ENCODE data around the gene IFT80. TPM values are rescaled to one million over a fixed set of nuclear protein-coding genes. Genes with fewer than 3 reads are reported as not detected.

IFT80 gene
- total and polyA plus RNA-seq, 4 donors, result 9.9 to 33.4 (median 22.4) TPM

DNA sequence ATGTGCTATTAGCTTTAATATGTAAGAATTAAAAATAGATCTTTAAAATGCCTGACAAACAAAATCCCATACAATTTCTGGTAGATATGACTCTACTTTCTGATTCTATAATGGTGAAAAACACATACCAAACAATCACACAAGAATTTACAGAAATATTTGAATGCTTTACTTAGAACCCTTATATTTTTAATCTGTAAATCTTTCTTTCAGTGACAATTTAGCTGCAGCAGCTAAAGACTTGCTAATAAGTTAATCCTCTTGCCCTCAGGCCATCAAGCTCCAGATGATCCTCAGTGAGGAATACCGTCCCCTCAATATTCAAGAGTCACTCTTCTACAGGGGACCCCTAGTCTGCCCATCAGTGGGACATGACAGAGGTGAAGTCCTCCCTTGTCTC, 118.2 kb downstream of the IFT80 start:
- DNase-seq, result no peak
- WGBS, 2 donors, result 100% methylated on average over 1 of the region's 1 CpG
- Histone ChIP-seq H3K27me3 (ENCODE audit: control insufficient read depth in 1 of 2, insufficient read depth in 2 of 2, low read length in 1 of 2) (no peaks in the 10 kb centered on the region), H3K9me3 (ENCODE audit: control insufficient read depth, low read length) (no peaks in the 10 kb centered on the region), H3K4me1 (ENCODE audit: control insufficient read depth in 1 of 2, insufficient read depth in 2 of 2, low read length in 2 of 2) (no peaks in the 10 kb centered on the region), H3K36me3 (ENCODE audit: control insufficient read depth in 1 of 2, insufficient read depth in 2 of 2, low read length in 1 of 2) (peaks cover 0 to 3% of the 10 kb centered on the region in 2 donors), H3K4me3 (ENCODE audit: low read length in 2 of 2) (no peak overlapping the region), H3K27ac (ENCODE audit: low read depth in 1 of 2, low read length in 2 of 2) (no peak overlapping the region)
- no peak for ATAC-seq (ENCODE audit: low FRiP score)
- intact Hi-C loops (cut with DNase I), result no loop called here

DNA sequence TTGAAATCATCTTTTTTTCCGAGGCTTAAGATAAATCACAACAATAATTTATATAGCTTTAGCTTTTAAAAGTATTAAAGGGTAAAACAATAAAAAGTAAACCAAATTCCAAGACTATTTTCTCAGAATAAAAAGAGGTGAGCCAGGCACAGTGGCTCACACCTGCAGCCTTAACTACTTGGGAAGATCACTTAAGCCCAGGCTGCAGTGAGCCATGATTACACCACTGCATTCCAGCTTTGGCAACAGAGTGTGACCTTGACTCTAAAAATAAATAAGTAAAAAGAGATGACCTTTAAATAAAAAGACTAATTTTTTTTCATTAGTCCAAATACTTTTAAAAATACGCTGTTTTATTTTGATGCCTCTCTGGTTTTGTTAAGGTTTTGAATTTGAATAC, 119.4 kb downstream of the IFT80 start:
- 72 to 97% methylated on average over 2 of the region's 2 CpGs for WGBS, 2 donors
- Histone ChIP-seq H3K4me3 (ENCODE audit: low read length in 2 of 2) (no peak overlapping the region), H3K4me1 (ENCODE audit: control insufficient read depth in 1 of 2, insufficient read depth in 2 of 2, low read length in 2 of 2) (no peaks in the 10 kb centered on the region), H3K9me3 (ENCODE audit: control insufficient read depth, low read length) (no peaks in the 10 kb centered on the region), H3K27me3 (ENCODE audit: control insufficient read depth in 1 of 2, insufficient read depth in 2 of 2, low read length in 1 of 2) (no peaks in the 10 kb centered on the region), H3K36me3 (ENCODE audit: control insufficient read depth in 1 of 2, insufficient read depth in 2 of 2, low read length in 1 of 2) (peaks cover 0 to 3% of the 10 kb centered on the region in 2 donors), H3K27ac (ENCODE audit: low read depth in 1 of 2, low read length in 2 of 2) (no peak overlapping the region)
- DNase-seq, result no peak
- ATAC-seq (ENCODE audit: low FRiP score), result no peak
- intact Hi-C loops (cut with DNase I), result no loop called here

DNA sequence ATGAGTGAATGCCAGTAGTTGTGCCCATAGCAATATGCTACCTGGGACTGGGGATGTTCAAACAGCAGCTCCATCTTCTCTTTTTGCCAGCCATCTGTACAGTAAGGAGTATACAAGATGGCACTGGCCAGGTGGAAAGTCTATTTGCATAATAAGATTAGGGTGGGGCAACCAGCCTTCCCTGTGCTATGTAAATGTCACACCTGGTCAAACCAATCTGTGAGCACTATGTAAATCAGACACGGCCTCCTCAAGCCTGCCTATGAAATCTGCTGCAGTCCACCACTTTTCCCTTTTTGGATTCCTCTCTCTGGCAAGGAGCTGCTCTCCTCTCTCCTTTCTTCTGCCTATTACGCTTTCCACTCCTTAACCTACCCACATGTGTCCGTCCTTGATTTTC, 120.8 kb downstream of the IFT80 start:
- Histone ChIP-seq H3K36me3 (ENCODE audit: control insufficient read depth in 1 of 2, insufficient read depth in 2 of 2, low read length in 1 of 2) (peaks cover 0 to 3% of the 10 kb centered on the region in 2 donors), H3K4me3 (ENCODE audit: low read length in 2 of 2) (no peak overlapping the region)
- 96 to 98% methylated on average over 3 of the region's 3 CpGs for WGBS, 2 donors

DNA sequence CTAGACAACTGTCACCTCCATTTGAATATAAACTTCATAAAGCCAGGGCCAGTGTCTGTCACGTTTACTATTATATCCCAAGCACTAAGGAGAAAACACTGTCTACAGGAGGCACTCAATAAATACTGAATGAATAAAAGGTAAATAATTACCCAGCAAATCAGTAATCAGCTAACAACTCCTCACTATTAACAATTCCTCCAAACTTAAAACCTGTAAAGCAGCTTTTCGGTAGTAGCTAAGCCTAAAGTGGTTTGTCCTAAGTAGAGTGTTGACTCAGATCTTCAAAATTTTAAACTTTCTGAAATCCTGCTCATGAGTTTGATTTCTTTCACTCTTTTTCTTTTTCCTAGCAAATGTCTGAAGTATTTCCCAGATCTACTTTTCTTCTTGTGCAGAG, 133.9 kb downstream of the IFT80 start:
- no peaks in the 10 kb centered on the region for H3K27me3 ChIP-seq (ENCODE audit: control insufficient read depth in 1 of 2, insufficient read depth in 2 of 2, low read length in 1 of 2)
- no peak for ATAC-seq (ENCODE audit: low FRiP score)
- H3K27ac ChIP-seq (ENCODE audit: low read depth in 1 of 2, low read length in 2 of 2), result no peak overlapping the region
- no peak overlapping the region for H3K4me3 ChIP-seq (ENCODE audit: low read length in 2 of 2)
- no peak for DNase-seq
- intact Hi-C loops (cut with DNase I), result no loop called here
- H3K36me3 ChIP-seq (ENCODE audit: control insufficient read depth in 1 of 2, insufficient read depth in 2 of 2, low read length in 1 of 2), result no peaks in the 10 kb centered on the region
- no peaks in the 10 kb centered on the region for H3K9me3 ChIP-seq (ENCODE audit: control insufficient read depth, low read length)
- no peaks in the 10 kb centered on the region for H3K4me1 ChIP-seq (ENCODE audit: control insufficient read depth in 1 of 2, insufficient read depth in 2 of 2, low read length in 2 of 2)
- 94 to 97% methylated on average over 2 of the region's 2 CpGs for WGBS, 2 donors

More for the DNA sequence above, 120.8 kb downstream of the IFT80 start:
- intact Hi-C loops (cut with DNase I), result no loop called here
- ATAC-seq (ENCODE audit: low FRiP score), result no peak
- Histone ChIP-seq H3K27ac (ENCODE audit: low read depth in 1 of 2, low read length in 2 of 2) (no peak overlapping the region), H3K27me3 (ENCODE audit: control insufficient read depth in 1 of 2, insufficient read depth in 2 of 2, low read length in 1 of 2) (no peaks in the 10 kb centered on the region), H3K4me1 (ENCODE audit: control insufficient read depth in 1 of 2, insufficient read depth in 2 of 2, low read length in 2 of 2) (no peaks in the 10 kb centered on the region), H3K9me3 (ENCODE audit: control insufficient read depth, low read length) (no peaks in the 10 kb centered on the region)
- no peak for DNase-seq

DNA sequence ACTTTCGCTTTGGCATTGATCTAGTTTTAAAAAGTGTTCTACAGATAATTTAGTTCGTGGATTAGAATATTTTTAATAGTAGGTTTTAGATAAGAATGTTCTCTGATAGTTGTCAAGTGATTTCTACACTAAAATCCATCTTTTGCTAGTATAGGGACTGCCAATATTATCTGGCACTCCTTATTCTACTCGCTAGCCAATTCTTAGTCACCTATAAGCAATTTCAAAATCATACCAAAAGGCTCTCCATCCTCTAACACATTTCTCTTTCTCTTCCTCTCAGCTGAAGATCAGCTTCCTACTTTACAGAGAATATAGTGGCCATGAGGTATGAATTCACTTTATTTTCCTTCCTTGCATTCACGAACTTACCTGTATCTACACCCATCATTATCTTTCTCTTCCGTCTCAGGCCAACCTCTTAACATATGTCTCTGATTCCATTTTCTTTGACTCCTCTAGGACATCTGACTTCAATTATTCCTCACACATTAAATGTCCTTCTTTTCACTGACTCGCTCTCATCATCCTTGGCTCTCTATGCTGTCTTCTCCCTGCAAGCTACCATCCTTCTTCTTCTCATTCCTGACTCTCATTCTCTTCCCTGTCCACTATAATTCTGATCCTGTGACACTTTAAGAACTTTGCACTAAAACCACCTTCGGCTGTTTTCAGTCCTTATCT, 138.3 kb downstream of the IFT80 start:
- Histone ChIP-seq H3K4me1 (ENCODE audit: control insufficient read depth in 1 of 2, insufficient read depth in 2 of 2, low read length in 2 of 2) (peaks cover 0 to 6% of the 10 kb centered on the region in 2 donors), H3K4me3 (ENCODE audit: low read length in 2 of 2) (no peak overlapping the region), H3K36me3 (ENCODE audit: control insufficient read depth in 1 of 2, insufficient read depth in 2 of 2, low read length in 1 of 2) (no peaks in the 10 kb centered on the region), H3K9me3 (ENCODE audit: control insufficient read depth, low read length) (no peaks in the 10 kb centered on the region), H3K27ac (ENCODE audit: low read depth in 1 of 2, low read length in 2 of 2) (no peak overlapping the region), H3K27me3 (ENCODE audit: control insufficient read depth in 1 of 2, insufficient read depth in 2 of 2, low read length in 1 of 2) (no peaks in the 10 kb centered on the region)
- intact Hi-C loops (cut with DNase I), result no loop called here
- 72% methylated on average over 7 of the region's 7 CpGs for WGBS, 2 donors
- DNase-seq (no peak), ATAC-seq (ENCODE audit: low FRiP score) (no peak)

DNA sequence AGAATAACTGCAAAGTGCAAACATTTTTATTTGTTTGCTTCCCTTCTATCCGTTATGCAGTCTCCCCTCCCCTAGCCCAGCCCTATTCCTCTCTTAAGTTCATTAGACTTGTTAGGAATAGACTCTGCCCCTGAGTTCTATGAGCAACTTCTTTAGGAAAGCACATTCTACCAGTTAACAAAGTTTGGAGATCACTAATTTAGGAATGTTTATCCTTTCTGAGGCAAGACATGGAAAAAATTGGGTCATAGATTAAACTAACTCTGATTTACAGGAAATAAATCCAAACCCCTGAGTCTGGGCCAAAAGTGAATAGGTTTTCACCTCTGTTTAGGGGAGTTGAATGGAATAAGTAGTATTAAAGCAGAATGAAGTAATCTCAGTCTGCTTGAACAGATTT, 139.4 kb downstream of the IFT80 start:
- Histone ChIP-seq H3K27ac (ENCODE audit: low read depth in 1 of 2, low read length in 2 of 2) (no peak overlapping the region), H3K27me3 (ENCODE audit: control insufficient read depth in 1 of 2, insufficient read depth in 2 of 2, low read length in 1 of 2) (no peaks in the 10 kb centered on the region), H3K9me3 (ENCODE audit: control insufficient read depth, low read length) (no peaks in the 10 kb centered on the region), H3K36me3 (ENCODE audit: control insufficient read depth in 1 of 2, insufficient read depth in 2 of 2, low read length in 1 of 2) (no peaks in the 10 kb centered on the region), H3K4me1 (ENCODE audit: control insufficient read depth in 1 of 2, insufficient read depth in 2 of 2, low read length in 2 of 2) (peaks cover 0 to 6% of the 10 kb centered on the region in 2 donors), H3K4me3 (ENCODE audit: low read length in 2 of 2) (no peak overlapping the region)
- 75 to 79% methylated on average over 1 of the region's 1 CpG for WGBS, 2 donors
- intact Hi-C loops (cut with DNase I), result no loop called here
- DNase-seq (no peak), ATAC-seq (ENCODE audit: low FRiP score) (no peak)

DNA sequence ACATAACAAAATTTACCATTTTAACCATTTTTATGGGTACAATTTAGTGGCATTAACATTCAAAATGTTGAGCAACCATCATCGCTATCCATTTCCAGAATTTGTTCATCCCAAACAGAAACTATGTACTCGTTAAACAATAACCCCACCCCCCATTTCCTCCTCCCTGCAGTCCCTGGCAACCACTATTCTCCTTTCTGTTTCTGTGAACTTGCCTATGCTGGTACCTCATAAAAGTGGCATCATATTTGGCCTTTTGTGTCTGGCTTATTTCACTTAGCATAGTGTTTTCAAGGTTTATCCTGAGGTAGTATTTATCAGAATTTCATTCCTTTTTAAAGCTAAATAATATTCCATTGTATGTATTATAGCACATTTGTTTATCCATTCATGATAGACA, 141.4 kb downstream of the IFT80 start:
- H3K9me3 ChIP-seq (ENCODE audit: control insufficient read depth, low read length), result no peaks in the 10 kb centered on the region
- ATAC-seq (ENCODE audit: low FRiP score) (no peak), DNase-seq (no peak)
- no peaks in the 10 kb centered on the region for H3K27me3 ChIP-seq (ENCODE audit: control insufficient read depth in 1 of 2, insufficient read depth in 2 of 2, low read length in 1 of 2)
- intact Hi-C loops (cut with DNase I), result no loop called here
- no peak overlapping the region for H3K27ac ChIP-seq (ENCODE audit: low read depth in 1 of 2, low read length in 2 of 2)
- H3K4me1 ChIP-seq (ENCODE audit: control insufficient read depth in 1 of 2, insufficient read depth in 2 of 2, low read length in 2 of 2), result peaks cover 0 to 6% of the 10 kb centered on the region in 2 donors
- no peak overlapping the region for H3K4me3 ChIP-seq (ENCODE audit: low read length in 2 of 2)
- 89 to 96% methylated on average over 2 of the region's 2 CpGs for WGBS, 2 donors
- no peaks in the 10 kb centered on the region for H3K36me3 ChIP-seq (ENCODE audit: control insufficient read depth in 1 of 2, insufficient read depth in 2 of 2, low read length in 1 of 2)

DNA sequence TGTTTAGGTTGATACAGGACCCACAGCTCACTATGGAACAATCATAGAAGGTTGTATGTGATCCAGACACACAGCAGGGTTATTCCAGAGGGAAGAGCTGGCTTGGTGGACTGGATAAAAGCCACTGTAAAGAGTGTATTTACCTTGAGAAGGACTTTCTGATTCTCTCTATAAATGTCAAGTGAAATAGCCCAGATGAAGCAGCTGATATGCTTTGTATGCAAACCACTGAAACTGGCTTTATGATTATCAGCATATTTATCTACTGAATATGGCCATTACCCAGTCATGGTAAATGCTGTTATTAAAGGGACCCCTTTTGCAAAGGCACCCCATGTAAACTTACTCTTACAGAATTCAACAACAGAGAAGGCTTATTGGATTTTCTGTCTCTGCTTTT, 145.7 kb downstream of the IFT80 start:
- H3K4me1 ChIP-seq (ENCODE audit: control insufficient read depth in 1 of 2, insufficient read depth in 2 of 2, low read length in 2 of 2), result no peaks in the 10 kb centered on the region
- H3K27ac ChIP-seq (ENCODE audit: low read depth in 1 of 2, low read length in 2 of 2), result no peak overlapping the region
- no peak for ATAC-seq (ENCODE audit: low FRiP score)
- H3K27me3 ChIP-seq (ENCODE audit: control insufficient read depth in 1 of 2, insufficient read depth in 2 of 2, low read length in 1 of 2), result no peaks in the 10 kb centered on the region
- no peaks in the 10 kb centered on the region for H3K36me3 ChIP-seq (ENCODE audit: control insufficient read depth in 1 of 2, insufficient read depth in 2 of 2, low read length in 1 of 2)
- no peak for DNase-seq
- intact Hi-C loops (cut with DNase I), result no loop called here
- no peaks in the 10 kb centered on the region for H3K9me3 ChIP-seq (ENCODE audit: control insufficient read depth, low read length)
- H3K4me3 ChIP-seq (ENCODE audit: low read length in 2 of 2), result no peak overlapping the region

DNA sequence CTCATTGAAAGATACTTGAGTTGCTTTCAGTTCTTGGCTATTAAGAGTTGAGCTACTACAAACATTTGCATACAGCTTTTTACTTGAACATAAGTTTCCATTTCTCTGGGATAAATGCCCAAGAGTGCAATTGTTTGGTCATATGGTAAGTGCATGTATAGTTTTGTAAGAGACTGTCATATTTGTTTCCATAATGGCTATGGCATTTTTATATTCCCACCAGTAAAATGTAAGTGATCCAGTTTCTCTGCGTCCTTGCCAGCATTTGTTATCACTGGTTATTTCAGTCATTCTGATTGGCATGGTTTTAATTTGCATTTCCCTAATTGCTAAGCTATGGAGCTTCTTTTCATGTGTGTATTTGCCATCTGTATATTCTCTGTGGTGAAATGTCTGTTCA, 151.3 kb downstream of the IFT80 start:
- Histone ChIP-seq H3K4me1 (ENCODE audit: control insufficient read depth in 1 of 2, insufficient read depth in 2 of 2, low read length in 2 of 2) (no peaks in the 10 kb centered on the region), H3K27me3 (ENCODE audit: control insufficient read depth in 1 of 2, insufficient read depth in 2 of 2, low read length in 1 of 2) (no peaks in the 10 kb centered on the region), H3K9me3 (ENCODE audit: control insufficient read depth, low read length) (no peaks in the 10 kb centered on the region), H3K27ac (ENCODE audit: low read depth in 1 of 2, low read length in 2 of 2) (no peak overlapping the region), H3K36me3 (ENCODE audit: control insufficient read depth in 1 of 2, insufficient read depth in 2 of 2, low read length in 1 of 2) (no peaks in the 10 kb centered on the region), H3K4me3 (ENCODE audit: low read length in 2 of 2) (no peak overlapping the region)
- 73 to 82% methylated on average over 1 of the region's 1 CpG for WGBS, 2 donors
- intact Hi-C loops (cut with DNase I), result no loop called here
- ATAC-seq (ENCODE audit: low FRiP score) (no peak), DNase-seq (no peak)

All from aorta (tissue), 5 donors.